NT2/D1 (cell line): Measurements from ENCODE around the gene COL5A2.
A peak's percentile ranks its signal among the peaks of the same experiment; 100 is the strongest.

Experiments used
- DNase-seq: peaks from one replicate; pipeline ENCODE4 v3.0.0-alpha.2; 2011; ENCODE audit warnings: low read depth, low spot score
- H3K27me3 ChIP-seq: 2 replicates; pipeline ENCODE4 v1.6.0; 2011; ENCODE audit warnings: mild to moderate bottlenecking; ENCODE audit not compliant: insufficient read length, insufficient read depth
- H3K36me3 ChIP-seq: 2 replicates; pipeline ENCODE4 v1.6.1; 2011; ENCODE audit warnings: mild to moderate bottlenecking, low read length, mixed read lengths; ENCODE audit not compliant: insufficient read depth, insufficient read length
- H3K4me1 ChIP-seq: 2 replicates; pipeline ENCODE4 v1.5.1; 2011; ENCODE audit not compliant: insufficient read depth, insufficient read length
- H3K4me3 ChIP-seq: 2 replicates; pipeline ENCODE4 v1.5.1; 2011; ENCODE audit warnings: low read depth; ENCODE audit not compliant: insufficient read length
- H3K9ac ChIP-seq: 2 replicates; pipeline ENCODE4 v1.6.0; 2011; ENCODE audit warnings: low read depth; ENCODE audit not compliant: insufficient read length
- H3K9me3 ChIP-seq: 2 replicates; pipeline ENCODE4 v1.5.1; 2011; ENCODE audit warnings: mild to moderate bottlenecking, low read length; ENCODE audit not compliant: insufficient read depth
- SUZ12 ChIP-seq: IDR thresholded peaks from 2 replicates; pipeline ENCODE4 v1.6.1; 2011; ENCODE audit not compliant: insufficient read length, insufficient read depth; ENCODE audit errors: extremely low read depth
- YY1 ChIP-seq: IDR thresholded peaks from 2 replicates; pipeline ENCODE4 v1.6.1; 2011; ENCODE audit not compliant: insufficient read length, insufficient read depth
- ZNF274 ChIP-seq: IDR thresholded peaks from 2 replicates; pipeline ENCODE4 v1.6.1; 2011; ENCODE audit warnings: mild to moderate bottlenecking, low read depth, low read length

Gene COL5A2

GRCh38 chr2:189192766-189193165 is 13.2 kb upstream of the COL5A2 start:
- Histone ChIP-seq H3K36me3 (no peaks in the 10 kb centered on the region), H3K27me3 (no peaks in the 10 kb centered on the region), H3K4me1 (no peaks in the 10 kb centered on the region), H3K4me3 (no peak overlapping the region), H3K9ac (no peak overlapping the region), H3K9me3 (no peaks in the 10 kb centered on the region; the same call in 1 of the 2 replicates)
- TF ChIP-seq YY1 (no peak), SUZ12 (no peak), ZNF274 (no peak)
- DNase-seq: no peak

GRCh38 chr2:189191766-189192165 is 12.2 kb upstream of the COL5A2 start:
- Histone ChIP-seq H3K9ac (no peak overlapping the region), H3K36me3 (no peaks in the 10 kb centered on the region), H3K9me3 (no peaks in the 10 kb centered on the region; the same call in 1 of the 2 replicates), H3K4me3 (no peak overlapping the region), H3K4me1 (no peaks in the 10 kb centered on the region), H3K27me3 (no peaks in the 10 kb centered on the region)
- no peak for TF ChIP-seq SUZ12
- no peak for TF ChIP-seq ZNF274
- no peak for TF ChIP-seq YY1
- DNase-seq: no peak

GRCh38 chr2:189190685-189191084 is 11.1 kb upstream of the COL5A2 start:
- Histone ChIP-seq H3K9me3 (no peaks in the 10 kb centered on the region; the same call in 1 of the 2 replicates), H3K36me3 (no peaks in the 10 kb centered on the region), H3K9ac (no peak overlapping the region), H3K4me1 (no peaks in the 10 kb centered on the region), H3K27me3 (no peaks in the 10 kb centered on the region), H3K4me3 (no peak overlapping the region)
- DNase-seq: no peak
- no peak for TF ChIP-seq ZNF274

- TF ChIP-seq ZNF274 (no peak), SUZ12 (no peak), YY1 (no peak)
- H3K4me3 ChIP-seq: no peak overlapping the region
- H3K4me1 ChIP-seq: no peaks in the 10 kb centered on the region
Measured at GRCh38 chr2:189188115-189188805, 8.7 kb upstream of the COL5A2 start.

GRCh38 chr2:189183170-189183569 is 3.6 kb upstream of the COL5A2 start:
- Histone ChIP-seq H3K9me3 (no peaks in the 10 kb centered on the region), H3K27me3 (no peaks in the 10 kb centered on the region), H3K36me3 (no peaks in the 10 kb centered on the region), H3K4me1 (no peaks in the 10 kb centered on the region), H3K4me3 (no peak overlapping the region), H3K9ac (no peak overlapping the region)
- TF ChIP-seq SUZ12 (no peak), ZNF274 (no peak), YY1 (no peak)
- no peak for DNase-seq

More at GRCh38 chr2:189188115-189188805, 8.7 kb upstream of the COL5A2 start:
- Histone ChIP-seq H3K27me3 (no peaks in the 10 kb centered on the region), H3K9me3 (no peaks in the 10 kb centered on the region), H3K36me3 (no peaks in the 10 kb centered on the region), H3K9ac (no peak overlapping the region)
- no peak for DNase-seq

GRCh38 chr2:189181706-189182105 is 2.1 kb upstream of the COL5A2 start:
- TF ChIP-seq SUZ12: no peak
- no peak for TF ChIP-seq YY1
- TF ChIP-seq ZNF274: no peak
- DNase-seq: no peak

GRCh38 chr2:189178726-189179569 is 613 bp downstream of the COL5A2 start:
- Histone ChIP-seq H3K9me3 (no peaks in the 10 kb centered on the region), H3K36me3 (no peaks in the 10 kb centered on the region), H3K27me3 (no peaks in the 10 kb centered on the region), H3K4me3 (peak overlapping the region; percentile 36), H3K4me1 (no peaks in the 10 kb centered on the region), H3K9ac (peak overlapping the region; percentile 51)
- TF ChIP-seq YY1 (no peak), SUZ12 (no peak), ZNF274 (no peak)
- DNase-seq: no peak

More at GRCh38 chr2:189181706-189182105, 2.1 kb upstream of the COL5A2 start:
- H3K9me3 ChIP-seq: no peaks in the 10 kb centered on the region
- no peaks in the 10 kb centered on the region for H3K27me3 ChIP-seq
- no peaks in the 10 kb centered on the region for H3K4me1 ChIP-seq
- no peak overlapping the region for H3K4me3 ChIP-seq
- no peaks in the 10 kb centered on the region for H3K36me3 ChIP-seq
- no peak overlapping the region for H3K9ac ChIP-seq
